ENCODE measurements around the gene PRSS57.
A peak's percentile ranks its signal among the peaks of the same experiment; 100 is the strongest.
"Not testable (repeated sequence)": the region's sequence is repeated elsewhere in the genome, so short reads cannot be mapped to it uniquely, and the experiment has no call there.

PRSS57 gene

GRCh38 chr19:722553-723101 lies 27.4 kb upstream of the PRSS57 start:
- DNase-seq = no peak

GRCh38 chr19:720345-721160 lies 25.3 kb upstream of the PRSS57 start:
- DNase-seq = no peak

- peak in 1 of 5 experiments; percentile 26 for DNase-seq
These were observed 24.5 kb upstream of the PRSS57 start for GRCh38 chr19:719636-720344.

- DNase-seq = no peak
These were observed 23.8 kb upstream of the PRSS57 start for GRCh38 chr19:718991-719512.

GRCh38 chr19:718251-718951 lies 23.1 kb upstream of the PRSS57 start:
- DNase-seq = no peak

GRCh38 chr19:715347-715746 lies 20.1 kb upstream of the PRSS57 start:
- DNase-seq = no peak

GRCh38 chr19:711254-711653 lies 16.0 kb upstream of the PRSS57 start:
- no peak for DNase-seq

GRCh38 chr19:710767-711166 lies 15.5 kb upstream of the PRSS57 start:
- DNase-seq = no peak

GRCh38 chr19:709965-710571 lies 14.8 kb upstream of the PRSS57 start:
- DNase-seq = no peak

GRCh38 chr19:709196-709964 lies 14.1 kb upstream of the PRSS57 start:
- no peak for DNase-seq

GRCh38 chr19:708154-709143 lies 13.2 kb upstream of the PRSS57 start, which contains the start of gene PALM:
PALM (plus strand) TSS chr19:708935; CDS start chr19:709147, 212 bp downstream.
- DNase-seq = no peak

- no peak for DNase-seq
These were observed 9.1 kb upstream of the PRSS57 start for GRCh38 chr19:704447-704741.

GRCh38 chr19:703651-704446 lies 8.6 kb upstream of the PRSS57 start:
- DNase-seq = peak; percentile 31 to 71 (median 52)

GRCh38 chr19:703329-703650 lies 8.0 kb upstream of the PRSS57 start:
- DNase-seq = no peak

- not testable (repeated sequence) for DNase-seq
These were observed 7.6 kb upstream of the PRSS57 start for GRCh38 chr19:702847-703246.

GRCh38 chr19:699885-700284 lies 4.6 kb upstream of the PRSS57 start:
- peak in 1 of 5 experiments; percentile 34 for DNase-seq

- DNase-seq = not testable (repeated sequence)
These were observed 3.3 kb upstream of the PRSS57 start for GRCh38 chr19:698529-698928.

- no peak for DNase-seq
These were observed 536 bp downstream of the PRSS57 start for GRCh38 chr19:694481-695351.

- DNase-seq = no peak
These were observed 5.0 kb downstream of the PRSS57 start for GRCh38 chr19:690203-690602.
